Epithelial cell of umbilical artery (primary cell): ENCODE measurements around the gene ZNF789. TPM values are rescaled to one million over a fixed set of nuclear protein-coding genes. Genes with fewer than 3 reads are reported as not detected.

Experiments used
- total RNA-seq: library from RNA; depleted of rRNA; stranded (reverse); fragments of >200 nt; gene quantifications from 2 replicates; pipeline ENCODE4 v1.2.3, GENCODE V29; 2014

Gene ZNF789
- total RNA-seq, result 5.6 and 6.2 TPM in 2 replicates

DNA sequence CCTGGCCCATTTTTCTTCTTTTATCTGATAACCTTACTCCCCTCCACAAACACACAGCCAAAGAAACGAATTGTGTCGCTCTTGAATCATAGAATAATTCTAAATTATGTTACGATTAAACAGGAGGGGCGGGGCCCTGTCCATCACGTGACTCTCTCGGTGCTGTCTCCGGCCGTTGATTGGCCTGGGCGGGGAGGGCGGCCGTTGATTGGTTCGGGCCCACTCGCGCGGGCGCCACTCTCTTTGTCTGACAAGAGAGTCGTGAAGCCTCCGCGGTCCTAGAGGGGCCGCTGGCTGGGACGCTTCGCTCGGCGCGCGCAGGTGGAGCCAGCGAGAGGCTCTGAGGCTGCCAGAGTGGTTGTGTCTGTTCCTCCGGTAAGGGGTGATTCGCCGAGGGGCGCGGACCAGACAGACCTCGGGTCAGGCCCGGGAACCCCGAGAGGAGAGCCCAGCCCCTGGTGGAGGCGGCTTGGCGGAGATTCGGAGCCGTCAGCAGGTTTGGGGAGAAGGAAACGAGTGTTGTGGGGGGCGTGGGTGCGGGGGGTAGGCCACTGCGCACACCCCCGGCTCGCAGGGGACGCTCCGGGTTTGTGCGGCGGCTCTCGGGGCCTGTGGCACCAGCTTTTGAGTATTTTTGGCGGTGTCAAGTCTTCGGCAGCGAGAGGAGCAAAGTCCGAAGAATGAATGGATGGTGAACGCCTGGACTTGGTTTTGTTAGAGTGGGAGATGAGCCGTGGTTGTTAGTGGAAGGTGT, at the start of gene ZNF789:
Gene ZNF789, plus strand, starts transcription at position 330 of the 754 bp plus-strand sequence. CDS start 3,567 bp downstream, outside the sequence.

DNA sequence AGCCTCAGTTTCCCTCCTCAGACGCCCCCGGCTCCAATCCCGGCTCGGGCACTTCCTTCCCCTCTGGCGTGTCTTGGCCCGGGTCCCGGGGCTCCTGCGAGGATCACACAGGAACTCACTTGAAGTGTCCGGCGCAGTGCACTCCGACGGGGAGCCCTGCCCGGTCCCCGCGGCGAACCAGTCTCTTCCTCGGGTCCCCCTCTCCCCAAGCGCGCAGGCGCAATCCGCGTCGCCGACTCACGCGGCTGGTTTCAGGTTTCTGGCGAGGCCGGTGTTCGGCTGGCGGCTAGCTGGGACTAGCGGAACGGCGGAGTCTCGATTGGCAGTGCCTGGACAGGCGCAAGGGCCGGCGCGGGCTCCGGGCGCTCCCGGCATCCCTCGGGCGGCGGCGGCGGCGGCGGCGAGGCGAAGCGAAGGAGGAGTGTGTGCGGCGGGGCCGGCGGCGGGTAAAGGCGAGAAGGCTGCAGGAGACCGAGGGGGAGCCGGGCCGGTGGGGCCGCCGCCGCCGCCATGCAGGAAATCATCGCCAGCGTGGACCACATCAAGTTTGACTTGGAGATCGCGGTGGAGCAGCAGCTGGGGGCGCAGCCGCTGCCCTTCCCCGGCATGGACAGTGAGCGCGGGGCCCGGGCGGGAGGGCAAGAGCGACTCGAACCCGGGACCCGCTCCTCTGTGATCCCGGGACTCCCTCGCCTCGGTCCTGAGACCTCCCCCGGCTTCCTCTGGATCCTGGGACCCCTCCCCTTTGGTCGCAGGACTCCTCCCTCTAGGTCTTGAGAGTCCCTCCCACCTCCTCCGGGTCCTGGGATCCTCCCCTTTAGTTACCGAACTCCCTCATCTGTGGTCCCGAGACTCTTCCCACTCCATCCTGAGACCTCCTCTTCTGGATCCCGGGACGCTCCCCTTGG, 33.9 kb upstream of the ZNF789 start, which contains the start of the genes CPSF4 and PTCD1:
Gene CPSF4, plus strand, starts transcription at position 371 of the 908 bp plus-strand sequence. Its CDS starts 140 bp downstream, at position 511.
Gene PTCD1, minus strand, starts transcription at position 226 of the 908 bp plus-strand sequence. CDS start 3,556 bp downstream, outside the sequence.

DNA sequence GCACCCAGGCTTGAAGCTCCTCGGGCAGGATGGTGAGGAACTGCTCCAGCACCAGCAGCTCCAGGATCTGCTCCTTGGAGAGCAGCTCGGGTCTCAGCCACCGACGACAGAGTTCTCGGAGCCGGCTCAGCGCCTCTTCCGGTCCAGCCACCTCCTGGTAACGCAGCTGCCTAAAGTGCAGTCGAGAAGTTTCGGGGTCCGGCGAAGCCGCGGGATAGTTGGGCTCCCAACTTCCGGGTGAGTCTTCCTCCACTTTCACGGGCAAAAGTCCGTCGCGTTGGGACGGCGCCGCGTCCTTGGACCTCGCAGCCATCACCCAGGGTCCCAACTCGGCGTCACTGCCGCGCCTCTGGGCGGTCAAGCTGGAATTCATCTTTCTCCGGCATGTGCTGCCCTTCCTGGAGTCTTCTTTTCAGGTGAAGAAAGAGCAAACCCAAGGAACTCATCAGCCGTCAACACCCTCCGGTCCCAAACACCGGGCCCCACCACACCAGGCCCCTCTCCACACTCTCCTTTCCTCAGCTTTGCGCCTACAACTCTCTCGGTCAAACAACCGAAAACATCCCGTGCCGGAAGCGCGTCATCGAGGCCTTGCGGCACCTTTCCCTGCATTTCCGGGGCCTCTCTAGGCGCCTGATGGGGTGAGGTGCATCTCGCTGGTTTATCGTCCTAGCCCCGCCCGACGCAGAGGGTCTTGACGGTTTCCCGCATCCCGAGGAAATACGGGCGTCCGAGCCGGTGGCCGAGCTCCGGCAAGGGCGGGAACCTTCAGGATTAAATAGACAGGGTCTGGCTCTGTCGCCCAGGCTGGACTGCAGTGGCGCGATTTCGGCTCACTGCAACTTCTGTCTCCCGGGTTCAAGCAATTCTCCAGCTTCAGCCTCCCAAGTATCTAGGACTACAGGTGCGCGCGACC, 27.3 kb downstream of the ZNF789 start, which contains the start of gene ZNF394:
Gene ZNF394, minus strand, starts transcription at position 561 of the 916 bp plus-strand sequence. Its CDS starts 188 bp downstream, at position 373.

DNA sequence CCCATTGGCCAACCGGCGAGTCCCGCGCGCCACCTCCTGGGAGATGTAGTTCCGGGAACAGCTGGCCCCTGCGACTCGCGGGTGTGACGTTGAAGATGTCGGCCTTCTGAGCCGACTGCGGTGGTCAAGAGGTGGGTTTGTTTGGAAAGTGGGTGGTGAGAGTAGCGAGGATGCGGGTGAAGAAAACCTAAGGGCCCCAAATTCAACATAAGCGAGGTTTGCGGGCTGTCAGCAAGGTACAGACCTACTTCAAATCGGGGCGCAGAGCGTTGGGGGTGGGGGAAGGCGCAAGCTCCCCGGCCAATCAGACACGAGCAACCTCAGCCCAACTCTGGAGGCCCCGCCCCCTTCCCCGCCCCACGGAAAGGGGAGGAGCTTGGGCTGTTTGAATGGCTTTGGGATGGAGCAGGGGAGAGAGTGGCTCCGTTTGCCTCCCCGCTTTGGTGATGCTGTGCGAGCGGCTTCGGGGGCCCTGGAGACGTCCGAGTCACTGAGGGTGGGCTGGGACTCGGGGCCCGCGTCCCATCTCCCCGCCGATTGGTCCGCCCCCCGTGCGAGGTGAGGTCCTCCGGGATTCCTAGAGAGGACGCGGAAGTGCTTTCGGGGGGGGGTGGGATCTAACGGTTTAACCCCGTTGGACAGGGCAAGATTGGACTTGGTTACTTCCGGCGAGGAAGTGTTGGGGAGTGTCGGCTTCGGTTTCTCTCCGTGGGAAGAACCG, 32.1 kb downstream of the ZNF789 start, which contains the start of gene ZKSCAN5:
Gene ZKSCAN5, plus strand, starts transcription at position 60 of the 721 bp plus-strand sequence. CDS start 1,383 bp downstream, outside the sequence.

Other genes with a start within 250 kb of the ZNF789 start
- gene MYH16, start 200.1 kb upstream of the ZNF789 start, total RNA-seq, result 0.30 and 0.97 TPM in 2 replicates
- 149 and 212 TPM in 2 replicates for gene ARPC1A, start 147.0 kb upstream of the ZNF789 start, total RNA-seq
- gene ARPC1B, start 98.2 kb upstream of the ZNF789 start, total RNA-seq, result 597 and 600 TPM in 2 replicates
- 61.1 and 109 TPM in 2 replicates for gene PDAP1, start 64.3 kb upstream of the ZNF789 start, total RNA-seq
- 107 and 116 TPM in 2 replicates for gene BUD31, start 63.9 kb upstream of the ZNF789 start, total RNA-seq
- gene PTCD1, start 34.1 kb upstream of the ZNF789 start, total RNA-seq, result 4.5 and 5.5 TPM in 2 replicates
- 28.6 and 30.4 TPM in 2 replicates for gene CPSF4, start 33.9 kb upstream of the ZNF789 start, total RNA-seq
- 643 and 858 TPM in 2 replicates for gene ATP5MF, start 6.7 kb upstream of the ZNF789 start, total RNA-seq
- 26.3 and 33.0 TPM in 2 replicates for gene ZNF394, start 27.4 kb downstream of the ZNF789 start, total RNA-seq
- 10.7 and 12.0 TPM in 2 replicates for gene ZKSCAN5, start 31.8 kb downstream of the ZNF789 start, total RNA-seq
- gene FAM200A, start 79.2 kb downstream of the ZNF789 start, total RNA-seq, result 5.6 and 6.2 TPM in 2 replicates
- 10.1 and 19.5 TPM in 2 replicates for gene ZNF655, start 85.8 kb downstream of the ZNF789 start, total RNA-seq
- under 0.01 TPM in 1 of 2 replicates, not detected in the other for gene TMEM225B, start 125.4 kb downstream of the ZNF789 start, total RNA-seq
- 9.4 and 10.4 TPM in 2 replicates for gene ZSCAN25, start 144.1 kb downstream of the ZNF789 start, total RNA-seq
- gene CYP3A5, start 207.1 kb downstream of the ZNF789 start, total RNA-seq, result not detected in 2 replicates